Activated CD4-positive, alpha-beta T cell treated with anti-CD3 and anti-CD28 coated beads, Interleukin-10, Interleukin-2, amounts not matched to agents 100 ng/mL and 50 ng/mL, durations not matched to agents 16 hours and 8 hours (primary cell): ENCODE measurements around the gene SH3PXD2A.
"Not testable (repeated sequence)": the region's sequence is repeated elsewhere in the genome, so short reads cannot be mapped to it uniquely, and the experiment has no call there.

Source experiments
- DNase-seq: peaks from one replicate; pipeline ENCODE4 v3.0.0-alpha.2; 2020

SH3PXD2A gene

GRCh38 chr10:103789771-103790201 lies 65.6 kb downstream of the SH3PXD2A start:
- DNase-seq = no peak

GRCh38 chr10:103789161-103789560 lies 66.2 kb downstream of the SH3PXD2A start:
- DNase-seq = no peak

GRCh38 chr10:103787331-103787730 lies 68.0 kb downstream of the SH3PXD2A start:
- no peak for DNase-seq

GRCh38 chr10:103786020-103786419 lies 69.4 kb downstream of the SH3PXD2A start:
- no peak for DNase-seq

- no peak for DNase-seq
Observed at GRCh38 chr10:103784723-103785418, 70.5 kb downstream of the SH3PXD2A start.

- no peak for DNase-seq
Observed at GRCh38 chr10:103784089-103784488, 71.3 kb downstream of the SH3PXD2A start.

GRCh38 chr10:103783681-103784080 lies 71.7 kb downstream of the SH3PXD2A start:
- DNase-seq = no peak

GRCh38 chr10:103781329-103782061 lies 73.9 kb downstream of the SH3PXD2A start:
- DNase-seq = peak; percentile 59

GRCh38 chr10:103780242-103781149 lies 74.9 kb downstream of the SH3PXD2A start:
- no peak for DNase-seq

GRCh38 chr10:103778358-103779139 lies 76.8 kb downstream of the SH3PXD2A start:
- no peak for DNase-seq

GRCh38 chr10:103776878-103777591 lies 78.3 kb downstream of the SH3PXD2A start:
- no peak for DNase-seq

GRCh38 chr10:103775776-103776175 lies 79.6 kb downstream of the SH3PXD2A start:
- DNase-seq = no peak

GRCh38 chr10:103772846-103773245 lies 82.5 kb downstream of the SH3PXD2A start:
- not testable (repeated sequence) for DNase-seq

- DNase-seq = peak; percentile 67
Observed at GRCh38 chr10:103772096-103772845, 83.1 kb downstream of the SH3PXD2A start.

- DNase-seq = no peak
Observed at GRCh38 chr10:103770139-103770538, 85.2 kb downstream of the SH3PXD2A start.

GRCh38 chr10:103769176-103769575 lies 86.2 kb downstream of the SH3PXD2A start:
- DNase-seq = no peak

- no peak for DNase-seq
Observed at GRCh38 chr10:103768345-103768744, 87.0 kb downstream of the SH3PXD2A start.

GRCh38 chr10:103767756-103768155 lies 87.6 kb downstream of the SH3PXD2A start:
- DNase-seq = no peak

- DNase-seq = no peak
Observed at GRCh38 chr10:103766751-103767505, 88.4 kb downstream of the SH3PXD2A start.

- peak; percentile 67 for DNase-seq
Observed at GRCh38 chr10:103765981-103766380, 89.4 kb downstream of the SH3PXD2A start.
